WERI-Rb-1 (cell line): ENCODE results near the gene WDR64.

ENCODE experiments used
- DNase-seq: peaks from one replicate; pipeline ENCODE4 v3.0.0-alpha.2; 2020
- H3K27ac ChIP-seq: fragments of 250-450 bp; sonication (Bioruptor Pico); 2 replicates; pipeline ENCODE4 v1.5.1; 2020; ENCODE audit warnings: mild to moderate bottlenecking, moderate library complexity
- H3K27me3 ChIP-seq: fragments of 250-450 bp; sonication (Bioruptor Pico); 2 replicates; pipeline ENCODE4 v1.5.1; 2021; ENCODE audit warnings: mild to moderate bottlenecking, low read depth, moderate library complexity; ENCODE audit not compliant: insufficient read depth, severe bottlenecking
- H3K36me3 ChIP-seq: fragments of 250-450 bp; sonication (Bioruptor Pico); 2 replicates; pipeline ENCODE4 v1.5.1; 2020; ENCODE audit warnings: mild to moderate bottlenecking, moderate library complexity
- H3K4me3 ChIP-seq: 2 replicates; pipeline ENCODE4 v1.5.1; 2011; ENCODE audit warnings: low read depth, mild to moderate bottlenecking, control low read depth, low read length
- H3K9me3 ChIP-seq: fragments of 250-450 bp; sonication (Bioruptor Pico); 2 replicates; pipeline ENCODE4 v1.5.1; 2021; ENCODE audit warnings: mild to moderate bottlenecking, moderate library complexity; ENCODE audit not compliant: severe bottlenecking
- CTCF ChIP-seq: IDR thresholded peaks from 2 replicates; pipeline ENCODE4 v1.5.1; 2011; ENCODE audit warnings: low read depth, mild to moderate bottlenecking, control low read depth, inconsistent platforms, low read length

WDR64 gene

GRCh38 chr1:241608379-241609033, 43.6 kb upstream of the WDR64 start:
- H3K4me3 ChIP-seq, result no peak overlapping the region
- no peak overlapping the region for H3K27ac ChIP-seq
- DNase-seq, result no peak
- no peaks in the 10 kb centered on the region for H3K36me3 ChIP-seq
- peaks cover 6% of the 10 kb centered on the region for H3K27me3 ChIP-seq
- H3K9me3 ChIP-seq, result no peaks in the 10 kb centered on the region
- TF ChIP-seq CTCF, result no peak

GRCh38 chr1:241610056-241610815, 41.8 kb upstream of the WDR64 start:
- DNase-seq, result no peak
- H3K27ac ChIP-seq, result no peak overlapping the region
- H3K27me3 ChIP-seq, result peaks cover 6% of the 10 kb centered on the region
- no peak for TF ChIP-seq CTCF
- no peaks in the 10 kb centered on the region for H3K36me3 ChIP-seq
- no peaks in the 10 kb centered on the region for H3K9me3 ChIP-seq
- no peak overlapping the region for H3K4me3 ChIP-seq

- peak; percentile 43 for TF ChIP-seq CTCF
- H3K27me3 ChIP-seq, result peaks cover 6% of the 10 kb centered on the region
- H3K27ac ChIP-seq, result no peak overlapping the region
- DNase-seq, result peak; percentile 17
- H3K36me3 ChIP-seq, result no peaks in the 10 kb centered on the region
- no peak overlapping the region for H3K4me3 ChIP-seq
- no peaks in the 10 kb centered on the region for H3K9me3 ChIP-seq
Observed at GRCh38 chr1:241611063-241611462, 41.0 kb upstream of the WDR64 start.

GRCh38 chr1:241611736-241612135, 40.3 kb upstream of the WDR64 start:
- no peak overlapping the region for H3K27ac ChIP-seq
- H3K36me3 ChIP-seq, result no peaks in the 10 kb centered on the region
- H3K4me3 ChIP-seq, result no peak overlapping the region
- DNase-seq, result no peak
- no peak for TF ChIP-seq CTCF
- no peaks in the 10 kb centered on the region for H3K9me3 ChIP-seq
- peaks cover 6% of the 10 kb centered on the region for H3K27me3 ChIP-seq

- Histone ChIP-seq H3K27me3 (peaks cover 6% of the 10 kb centered on the region), H3K27ac (no peak overlapping the region), H3K9me3 (no peaks in the 10 kb centered on the region), H3K4me3 (no peak overlapping the region), H3K36me3 (no peaks in the 10 kb centered on the region)
- no peak for DNase-seq
- no peak for TF ChIP-seq CTCF
Observed at GRCh38 chr1:241612533-241613477, 39.3 kb upstream of the WDR64 start.
